GM12878 (cell line): ENCODE results near the gene MUC5AC. TPM values are rescaled to one million over a fixed set of nuclear protein-coding genes. Genes with fewer than 3 reads are reported as not detected.

Experiments
- ATAC-seq: fragments of 200-7000 bp; cut with Tn5 transposase; 3 replicates; pipeline ENCODE4 v1.9.1; 2020; ENCODE audit warnings: mild to moderate bottlenecking, moderate library complexity
- BruUV-seq: library from RNA; stranded (reverse); fragments of 400-500 nt; replicated peaks from 2 replicates; lab custom pipeline; 2021; lab: Mats Ljungman, UMichigan
- CTCF ChIA-PET: fragments of 300-600 bp; sonication (Branson Sonifier 250); formaldehyde crosslinking; extraction: SDS; loops from one replicate; lab custom pipeline; 2021; ENCODE audit warnings: inconsistent platforms; lab: Yijun Ruan, JAX
- POLR2A ChIA-PET: fragments of 350-600 bp; formaldehyde crosslinking; extraction: SDS; loops from one replicate; lab custom pipeline; 2021; ENCODE audit warnings: inconsistent platforms; lab: Charles Lee
- RAD21 ChIA-PET: fragments of 300-600 bp; sonication (Branson Sonifier 250); formaldehyde crosslinking; loops from one replicate; lab custom pipeline; 2023; ENCODE audit warnings: antibody characterized with exemption; ENCODE audit not compliant: unreplicated experiment; lab: Charles Lee
- SMC1A ChIA-PET: fragments of 300-600 bp; sonication (Branson Sonifier 250); formaldehyde crosslinking; loops from one replicate; lab custom pipeline; 2023; ENCODE audit not compliant: unreplicated experiment, uncharacterized antibody; lab: Charles Lee
- DNase-seq: peaks from one replicate; pipeline ENCODE4 v3.0.0-alpha.2; 2011; ENCODE audit warnings: low read depth, low spot score
- FAIRE-seq: peaks from 3 replicates; lab custom pipeline; 2011; peaks lifted over from hg19 to GRCh38; lab: Jason Lieb, UNC
- H2AFZ ChIP-seq: 2 replicates; pipeline ENCODE4 v1.6.0; 2011; ENCODE audit warnings: low read depth, low read length, control low read depth; ENCODE audit not compliant: control insufficient read depth
- H3K27ac ChIP-seq: 2 replicates; pipeline ENCODE4 v1.5.1; 2011; ENCODE audit warnings: control low read depth; ENCODE audit not compliant: control insufficient read depth, insufficient read depth
- H3K27me3 ChIP-seq, 2 experiments: replicated peaks in 1 of 2; 2 replicates each; pipeline versions ENCODE4 v1.6.0 to v1.6.1; 2011; ENCODE audit warnings: low read length in 1 of 2; ENCODE audit not compliant: control insufficient read depth in 2 of 2, insufficient read depth in 2 of 2
- H3K36me3 ChIP-seq, 2 experiments: 2 replicates each; pipeline ENCODE4 v1.5.1; 2011; ENCODE audit warnings: low read length in 1 of 2; ENCODE audit not compliant: control insufficient read depth in 2 of 2, insufficient read depth in 2 of 2
- H3K4me1 ChIP-seq: 2 replicates; pipeline ENCODE4 v1.6.1; 2011; ENCODE audit warnings: mild to moderate bottlenecking, low read length, moderate library complexity, mixed read lengths; ENCODE audit not compliant: control insufficient read depth, insufficient read depth
- H3K4me2 ChIP-seq: 2 replicates; pipeline ENCODE4 v1.6.0; 2011; ENCODE audit warnings: control low read depth; ENCODE audit not compliant: control insufficient read depth, insufficient read depth
- H3K4me3 ChIP-seq: fragments of 200-600 bp; sonication (generic); 2 replicates; pipeline ENCODE4 v1.5.1; 2016
- H3K79me2 ChIP-seq: 2 replicates; pipeline ENCODE4 v1.6.0; 2011; ENCODE audit warnings: low read length; ENCODE audit not compliant: control insufficient read depth, insufficient read depth
- H3K9ac ChIP-seq: 2 replicates; pipeline ENCODE4 v1.8.0; 2011; ENCODE audit warnings: low read length, control low read depth, mixed read lengths; ENCODE audit not compliant: control insufficient read depth, insufficient read depth
- H3K9me3 ChIP-seq: replicated peaks from 3 replicates; pipeline ENCODE4 v1.5.1; 2011; ENCODE audit warnings: mild to moderate bottlenecking, low read length; ENCODE audit not compliant: control insufficient read depth, insufficient read depth
- H4K20me1 ChIP-seq: 2 replicates; pipeline ENCODE4 v1.6.0; 2011; ENCODE audit not compliant: control insufficient read depth, insufficient read depth
- BHLHE40 ChIP-seq, 2 experiments: fragments of 450-650 bp in 1 of 2; IDR thresholded peaks; 2 replicates each; pipeline ENCODE4 v1.6.1; 2011 to 2017; ENCODE audit warnings: low read depth in 2 of 2, borderline replicate concordance in 1 of 2, improper control_type of control experiment in 1 of 2, low read length in 1 of 2, mild to moderate bottlenecking in 1 of 2
- YY1 ChIP-seq: IDR thresholded peaks from 2 replicates; pipeline ENCODE4 v1.6.1; 2011; ENCODE audit warnings: low read depth, mild to moderate bottlenecking, low read length
- ZNF217 ChIP-seq: fragments of 450-650 bp; IDR thresholded peaks from 2 replicates; pipeline ENCODE4 v1.6.1; 2017; ENCODE audit warnings: antibody characterized with exemption, mild to moderate bottlenecking
- ZNF24 ChIP-seq: fragments of 450-650 bp; IDR thresholded peaks from 2 replicates; pipeline ENCODE4 v1.6.1; 2017; ENCODE audit warnings: antibody characterized with exemption, mild to moderate bottlenecking
- in situ Hi-C: fragments of 300-500 bp; cut with MboI; formaldehyde crosslinking; loops from 9 replicates; pipeline ENCODE4 v1.14.3; 2018; ENCODE audit warnings: mixed read lengths
- intact Hi-C: fragments of 100-400 bp; cut with micrococcal nuclease; formaldehyde crosslinking; loops from one replicate; pipeline ENCODE4 v1.14.2; 2022; ENCODE audit not compliant: unreplicated experiment
- polyA plus RNA-seq, 11 experiments: library from polyadenylated mRNA; depleted of rRNA in 4 of 11; unstranded in 6 of 11; stranded (reverse) in 5 of 11; fragments of >200 nt; fragmentation: Nextera tagmentation in 4 of 11; fragmentation: Illumina TruSeq in 1 of 11; extraction: Ambion mirVana in 4 of 11; extraction: Trizol in 1 of 11; gene quantifications; 1 replicate in 1 of 11; 2 replicates in 10 of 11; pipeline versions ENCODE4 v1.2.1 to v1.2.3, GENCODE V29; 2011 to 2016; ENCODE audit warnings: inconsistent platforms in 2 of 11, missing spikeins in 2 of 11, low read depth in 1 of 11
- total RNA-seq, 4 experiments: library from RNA; depleted of rRNA in 3 of 4; stranded (reverse); fragments of >200 nt in 3 of 4; fragmentation: Illumina TruSeq in 1 of 4; extraction: Trizol in 1 of 4; gene quantifications; 2 replicates each; pipeline versions ENCODE4 v1.2.1 to v1.2.3, GENCODE V29; 2013 to 2021
- TF ChIP-seq, protein P1 (sequence below): fragments of 450-650 bp; formaldehyde crosslinking; IDR thresholded peaks from 2 replicates; pipeline ENCODE4 v1.5.0; 2022; ENCODE audit warnings: mild to moderate bottlenecking, missing genetic modification characterization

The MUC5AC gene
- total and polyA plus RNA-seq, 10 of the 15 experiments (the other 5 are each of a cell fraction or from before 2014, with no cell fraction given): under 0.01 to 0.01 TPM; not detected in 8

- SMC1A ChIA-PET: no interaction called here
- H3K4me2 ChIP-seq: no peak overlapping the region
- BruUV-seq: no TSS peak
- no peaks in the 10 kb centered on the region for H3K27me3 ChIP-seq
- no peak overlapping the region for H3K27ac ChIP-seq
- no peak overlapping the region for H3K9ac ChIP-seq
- no peaks in the 10 kb centered on the region for H3K36me3 ChIP-seq
- FAIRE-seq: no peak
- no peak for DNase-seq
- H2AFZ ChIP-seq: no peak overlapping the region
- RAD21 ChIA-PET: no interaction called here
- in situ Hi-C loops (no loop called here), intact Hi-C loops (no loop called here)
- H3K4me3 ChIP-seq: no peak overlapping the region
- H3K9me3 ChIP-seq: no peaks in the 10 kb centered on the region; the same call in 2 of the 3 replicates
- no peaks in the 10 kb centered on the region; the same call in 1 of the 2 replicates for H3K4me1 ChIP-seq
- ATAC-seq: no peak
- TF ChIP-seq ZNF217 (no peak), ZNF24 (peak; percentile 89), BHLHE40 (IDR thresholded peaks at IDR 0.05; ENCODE audit: borderline replicate concordance in 1 of 2, low read depth in 2 of 2, low read length in 1 of 2) (no peak), YY1 (no peak)
- TF ChIP-seq, protein P1, sequence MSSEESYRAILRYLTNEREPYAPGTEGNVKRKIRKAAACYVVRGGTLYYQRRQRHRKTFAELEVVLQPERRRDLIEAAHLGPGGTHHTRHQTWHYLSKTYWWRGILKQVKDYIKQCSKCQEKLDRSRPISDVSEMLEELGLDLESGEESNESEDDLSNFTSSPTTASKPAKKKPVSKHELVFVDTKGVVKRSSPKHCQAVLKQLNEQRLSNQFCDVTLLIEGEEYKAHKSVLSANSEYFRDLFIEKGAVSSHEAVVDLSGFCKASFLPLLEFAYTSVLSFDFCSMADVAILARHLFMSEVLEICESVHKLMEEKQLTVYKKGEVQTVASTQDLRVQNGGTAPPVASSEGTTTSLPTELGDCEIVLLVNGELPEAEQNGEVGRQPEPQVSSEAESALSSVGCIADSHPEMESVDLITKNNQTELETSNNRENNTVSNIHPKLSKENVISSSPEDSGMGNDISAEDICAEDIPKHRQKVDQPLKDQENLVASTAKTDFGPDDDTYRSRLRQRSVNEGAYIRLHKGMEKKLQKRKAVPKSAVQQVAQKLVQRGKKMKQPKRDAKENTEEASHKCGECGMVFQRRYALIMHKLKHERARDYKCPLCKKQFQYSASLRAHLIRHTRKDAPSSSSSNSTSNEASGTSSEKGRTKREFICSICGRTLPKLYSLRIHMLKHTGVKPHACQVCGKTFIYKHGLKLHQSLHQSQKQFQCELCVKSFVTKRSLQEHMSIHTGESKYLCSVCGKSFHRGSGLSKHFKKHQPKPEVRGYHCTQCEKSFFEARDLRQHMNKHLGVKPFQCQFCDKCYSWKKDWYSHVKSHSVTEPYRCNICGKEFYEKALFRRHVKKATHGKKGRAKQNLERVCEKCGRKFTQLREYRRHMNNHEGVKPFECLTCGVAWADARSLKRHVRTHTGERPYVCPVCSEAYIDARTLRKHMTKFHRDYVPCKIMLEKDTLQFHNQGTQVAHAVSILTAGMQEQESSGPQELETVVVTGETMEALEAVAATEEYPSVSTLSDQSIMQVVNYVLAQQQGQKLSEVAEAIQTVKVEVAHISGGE: no peak
- H4K20me1 ChIP-seq: no peaks in the 10 kb centered on the region
- H3K79me2 ChIP-seq: no peaks in the 10 kb centered on the region
- POLR2A ChIA-PET: no interaction called here
- CTCF ChIA-PET: no interaction called here
Measured at GRCh38 chr11:1155274-1155693, 2.5 kb upstream of the MUC5AC start.
